ENCODE results near the gene RSBN1.
"Not testable (repeated sequence)": the region's sequence is repeated elsewhere in the genome, so short reads cannot be mapped to it uniquely, and the experiment has no call there.

Gene RSBN1

DNA sequence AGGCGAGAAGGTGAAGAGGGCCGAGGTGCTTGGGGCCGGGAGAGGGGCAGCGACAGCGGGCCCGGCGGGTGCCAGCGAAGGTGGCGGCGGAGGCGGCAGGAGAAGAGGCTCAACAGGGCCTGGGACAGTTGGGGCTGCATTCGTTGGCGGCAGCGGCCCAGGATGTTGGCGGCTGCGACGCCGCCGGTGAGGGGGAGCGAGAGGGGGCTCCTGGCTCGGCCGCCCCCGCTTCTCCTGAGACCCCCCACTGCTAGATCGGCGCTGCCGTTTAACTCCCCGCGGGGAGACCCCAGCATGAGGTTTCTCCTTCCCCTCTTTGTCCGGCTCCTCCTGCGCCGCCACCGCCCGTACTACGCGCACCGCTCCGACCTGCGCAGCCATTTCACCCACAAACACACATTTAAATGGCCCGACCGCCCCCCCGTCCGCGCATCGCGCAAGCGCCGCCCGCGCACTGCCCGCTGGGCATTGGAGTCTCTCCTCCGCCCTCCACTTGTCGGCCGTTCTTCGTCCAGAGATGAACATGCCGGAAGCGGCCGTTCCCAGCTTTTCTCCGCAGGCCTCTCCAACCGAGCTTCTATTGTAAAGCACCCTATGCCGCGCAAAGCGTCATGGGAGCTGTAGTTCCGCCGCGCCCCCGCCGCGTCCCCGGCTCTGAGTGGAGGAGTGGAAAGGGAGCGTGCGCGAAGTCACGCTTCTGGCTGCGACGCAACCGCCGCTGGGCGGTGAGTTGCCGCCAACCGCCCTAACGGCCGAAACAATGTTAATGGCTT is at the start of gene RSBN1:
Gene RSBN1, minus strand, starts transcription at position 589 of the 773 bp plus-strand sequence. Its CDS starts 64 bp downstream, at position 525.
- Mint-ChIP-seq H3K4me1 (ENCODE audit: low read depth) (peaks cover 41% of the 10 kb centered on the region), H3K27ac (peak within 1 kb of the TSS; percentile 95), H3K27me3 (no peaks in the 10 kb centered on the region), H3K36me3 (ENCODE audit: low read depth) (peaks cover 52% of the 10 kb centered on the region), H3K4me3 (peak within 1 kb of the TSS; percentile 96), H3K9me3 (no peaks in the 10 kb centered on the region)
- peak; percentile 97 for DNase-seq

DNA sequence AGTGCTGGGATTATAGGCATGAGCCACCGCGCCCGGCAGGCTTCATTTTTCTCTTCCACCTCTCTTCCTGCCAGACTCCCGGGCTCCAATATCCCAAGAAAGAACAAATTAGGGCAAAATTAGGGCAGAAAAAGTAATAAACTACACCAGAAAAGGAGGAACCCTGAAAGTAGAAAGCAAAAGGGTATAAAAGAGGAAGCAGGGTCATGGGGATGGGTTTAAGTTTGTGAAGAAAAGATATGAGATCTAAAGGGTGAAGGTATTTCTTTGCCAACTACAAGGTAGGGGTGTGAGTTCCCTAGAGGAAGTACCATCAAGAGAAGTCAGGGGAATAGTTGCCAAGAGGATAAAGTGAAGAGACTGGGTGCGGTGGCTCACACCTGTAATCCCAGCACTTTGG is 49.4 kb upstream of the RSBN1 start:
- Mint-ChIP-seq H3K4me1 (ENCODE audit: low read depth) (peaks cover 50% of the 10 kb centered on the region), H3K9me3 (no peaks in the 10 kb centered on the region), H3K27me3 (no peaks in the 10 kb centered on the region), H3K4me3 (no peak overlapping the region), H3K36me3 (ENCODE audit: low read depth) (peaks cover 81% of the 10 kb centered on the region), H3K27ac (peak overlapping the region; percentile 23)
- DNase-seq: no peak

DNA sequence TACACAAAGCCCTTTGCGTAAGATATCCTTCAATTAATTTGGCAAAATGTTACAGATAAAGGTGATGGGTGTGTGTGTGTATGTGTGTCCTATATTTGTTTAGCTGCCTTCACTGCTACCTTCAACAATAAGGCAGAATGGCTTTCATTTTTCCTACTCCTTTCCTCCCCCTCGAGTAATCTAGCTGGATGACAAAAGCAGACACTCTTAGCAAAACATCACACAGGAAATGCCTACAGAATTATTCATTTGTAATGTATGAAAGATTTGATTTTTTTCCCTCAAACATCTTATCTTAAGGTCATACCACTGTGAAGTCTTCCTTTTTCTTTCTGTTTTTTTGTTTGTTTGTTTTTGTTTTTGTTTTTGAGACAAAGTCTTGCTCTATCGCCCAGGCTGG is 48.6 kb upstream of the RSBN1 start:
- Mint-ChIP-seq H3K27me3 (no peaks in the 10 kb centered on the region), H3K9me3 (no peaks in the 10 kb centered on the region), H3K36me3 (ENCODE audit: low read depth) (peaks cover 84% of the 10 kb centered on the region), H3K4me3 (no peak overlapping the region), H3K27ac (peak overlapping the region; percentile 82), H3K4me1 (ENCODE audit: low read depth) (peaks cover 49% of the 10 kb centered on the region)
- no peak for DNase-seq

DNA sequence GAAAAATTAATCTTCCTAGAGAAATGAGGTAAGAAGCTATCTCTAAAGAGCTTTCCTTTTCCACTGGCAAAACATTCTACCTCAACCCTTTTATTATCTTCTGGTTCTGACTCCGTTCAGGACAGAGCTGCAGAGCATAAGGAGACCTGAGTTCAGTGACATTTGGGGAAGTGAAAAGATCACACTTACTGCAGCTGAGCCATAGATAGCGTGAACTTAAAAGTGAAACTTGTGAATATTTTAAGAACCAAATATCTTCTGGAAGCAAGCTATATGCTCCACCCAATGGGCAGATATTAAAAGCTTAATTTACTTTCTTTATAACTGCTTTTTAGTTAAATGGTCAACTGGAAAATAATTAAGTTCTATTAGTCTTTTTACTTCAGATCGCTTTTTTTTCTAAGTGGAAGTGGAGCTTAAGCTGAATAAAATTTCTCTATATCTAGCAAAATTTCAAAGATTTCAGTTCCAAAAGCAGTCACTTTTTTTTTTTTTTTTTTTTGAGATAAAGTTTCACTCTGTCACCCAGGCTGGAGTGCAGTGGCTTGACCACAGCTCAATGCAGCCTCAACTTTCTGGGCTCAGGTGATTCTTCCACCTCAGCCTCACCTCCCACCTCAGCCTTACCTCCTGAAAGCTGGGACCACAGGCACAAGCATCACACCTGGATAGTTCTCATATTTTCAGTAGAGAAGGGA is 47.4 kb upstream of the RSBN1 start:
- Mint-ChIP-seq H3K9me3 (no peaks in the 10 kb centered on the region), H3K27ac (peak overlapping the region; percentile 82), H3K36me3 (ENCODE audit: low read depth) (peaks cover 84% of the 10 kb centered on the region), H3K4me1 (ENCODE audit: low read depth) (peaks cover 43% of the 10 kb centered on the region), H3K4me3 (peak overlapping the region; percentile 32), H3K27me3 (no peaks in the 10 kb centered on the region)
- DNase-seq: no peak

DNA sequence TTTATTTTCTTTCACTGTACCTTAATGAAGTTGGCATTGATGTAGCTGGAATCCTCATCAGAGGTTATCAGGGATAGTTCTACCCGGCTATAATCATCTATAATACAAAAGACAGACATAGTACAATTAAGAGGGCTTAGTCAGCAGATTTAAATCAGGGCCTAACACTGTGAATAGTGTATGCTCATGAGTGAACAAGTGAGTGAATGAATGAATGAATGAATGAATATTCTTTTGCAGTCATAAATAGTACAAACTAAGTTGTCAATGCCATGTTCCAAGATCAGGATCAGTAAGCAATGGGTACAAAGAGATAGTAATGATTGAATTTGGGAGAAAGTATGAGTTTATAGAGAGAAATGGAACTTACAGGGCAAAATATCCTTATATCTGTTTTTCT is 46.7 kb upstream of the RSBN1 start:
- Mint-ChIP-seq H3K9me3 (no peaks in the 10 kb centered on the region), H3K4me3 (no peak overlapping the region), H3K27me3 (no peaks in the 10 kb centered on the region), H3K4me1 (ENCODE audit: low read depth) (peaks cover 49% of the 10 kb centered on the region), H3K27ac (peak overlapping the region; percentile 13), H3K36me3 (ENCODE audit: low read depth) (peaks cover 84% of the 10 kb centered on the region)
- DNase-seq: no peak

DNA sequence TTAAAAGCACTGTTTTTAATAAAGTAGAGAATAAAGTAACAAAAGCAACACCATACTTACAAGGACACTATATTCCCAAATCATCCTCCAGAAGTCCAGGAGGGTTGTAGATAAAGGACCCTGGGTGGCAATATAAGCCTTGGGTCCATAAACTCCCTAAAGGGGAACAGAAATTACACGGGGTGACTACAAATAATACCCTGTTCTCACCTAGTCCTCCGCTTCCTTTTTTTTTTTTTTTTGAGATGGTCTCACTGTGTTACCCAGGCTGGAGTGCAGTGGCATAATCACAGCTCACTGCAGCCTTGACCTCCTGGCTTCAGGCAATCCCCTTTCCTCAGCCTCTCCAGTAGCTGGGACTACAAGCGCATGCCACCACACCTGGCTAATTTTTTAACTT is 46.1 kb upstream of the RSBN1 start:
- Mint-ChIP-seq H3K36me3 (ENCODE audit: low read depth) (peaks cover 83% of the 10 kb centered on the region), H3K27me3 (no peaks in the 10 kb centered on the region), H3K4me3 (no peak overlapping the region), H3K4me1 (ENCODE audit: low read depth) (peaks cover 46% of the 10 kb centered on the region), H3K27ac (peak overlapping the region; percentile 22), H3K9me3 (no peaks in the 10 kb centered on the region)
- no peak for DNase-seq

DNA sequence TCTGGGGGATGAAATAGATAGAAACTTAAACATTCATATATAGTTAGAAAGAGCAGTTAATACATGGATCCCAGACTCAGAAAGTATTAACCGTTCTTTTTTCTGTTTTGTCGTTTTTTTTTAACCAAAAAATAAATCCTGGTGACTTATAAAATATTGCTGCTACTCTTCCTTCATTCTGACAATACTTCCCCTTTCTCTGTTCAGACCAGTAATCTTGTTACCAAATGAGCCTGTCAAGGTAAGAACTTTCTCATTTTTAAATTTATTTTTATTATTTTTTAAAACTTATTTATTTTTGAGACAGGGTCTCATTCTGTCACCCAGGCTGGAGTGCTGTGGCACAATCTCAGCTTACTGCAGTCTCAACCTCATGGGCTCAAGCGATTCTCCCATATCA is 45.5 kb upstream of the RSBN1 start:
- Mint-ChIP-seq H3K4me1 (ENCODE audit: low read depth) (peaks cover 41% of the 10 kb centered on the region), H3K4me3 (no peak overlapping the region), H3K9me3 (no peaks in the 10 kb centered on the region), H3K27ac (peak overlapping the region; percentile 55), H3K36me3 (ENCODE audit: low read depth) (peaks cover 80% of the 10 kb centered on the region), H3K27me3 (no peaks in the 10 kb centered on the region)
- no peak for DNase-seq

DNA sequence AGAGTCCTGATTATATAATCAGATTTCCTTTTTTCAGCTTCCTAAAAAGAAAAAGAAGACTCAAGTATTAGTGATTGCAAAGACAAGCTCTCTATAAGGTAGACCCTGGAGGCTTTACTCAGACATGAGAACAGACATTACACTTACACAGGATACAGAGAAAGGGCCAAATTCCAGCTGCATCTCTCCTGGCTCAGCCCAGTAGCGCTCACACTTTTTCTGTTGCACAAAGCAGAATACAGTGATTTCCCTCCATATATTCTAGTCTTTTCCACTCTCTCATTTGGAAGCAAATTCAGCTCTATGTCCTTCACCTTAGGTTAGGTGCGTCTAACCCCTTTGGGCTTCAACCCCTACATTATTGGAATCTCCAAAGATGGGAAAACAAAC is 44.1 kb upstream of the RSBN1 start:
- Mint-ChIP-seq H3K27me3 (no peaks in the 10 kb centered on the region), H3K4me1 (ENCODE audit: low read depth) (peaks cover 38% of the 10 kb centered on the region), H3K9me3 (no peaks in the 10 kb centered on the region), H3K27ac (no peak overlapping the region), H3K4me3 (no peak overlapping the region), H3K36me3 (ENCODE audit: low read depth) (peaks cover 83% of the 10 kb centered on the region)
- DNase-seq: no peak

DNA sequence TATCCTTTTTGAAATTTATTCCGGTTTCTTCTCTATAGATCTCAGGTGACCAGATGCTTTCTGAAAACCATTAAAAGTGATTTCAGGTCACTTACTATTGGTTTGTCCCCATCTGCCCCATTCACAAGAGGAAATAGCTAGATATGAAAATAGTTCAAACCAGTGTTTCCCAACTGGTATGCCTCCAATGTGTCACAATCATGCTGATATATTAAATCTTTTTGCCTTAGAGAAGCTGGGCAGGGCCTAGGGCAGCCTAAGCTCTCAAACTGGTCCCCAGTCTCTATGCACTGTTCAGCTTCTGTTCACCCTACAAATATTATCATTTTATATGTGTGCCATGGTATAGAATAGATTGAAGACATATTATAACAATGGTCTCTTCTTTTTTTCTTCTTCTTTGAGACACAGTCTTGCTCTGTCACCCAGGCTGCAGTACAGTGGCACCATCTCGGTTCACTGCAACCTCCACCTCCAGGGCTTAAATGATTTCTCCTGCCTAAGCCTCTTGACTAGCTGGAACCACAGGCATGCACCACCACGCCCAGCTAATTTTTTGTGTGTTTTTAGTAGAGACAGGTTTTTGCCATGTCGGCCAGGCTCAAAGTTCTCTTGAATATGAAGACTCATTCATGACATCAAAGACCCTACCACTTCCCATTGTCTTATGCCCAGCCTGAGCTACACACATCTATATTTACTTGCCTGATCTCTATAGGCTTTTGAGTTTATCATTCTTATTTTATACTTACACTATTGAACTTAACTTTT is 43.5 kb upstream of the RSBN1 start:
- Mint-ChIP-seq H3K27me3 (no peaks in the 10 kb centered on the region), H3K9me3 (no peaks in the 10 kb centered on the region), H3K27ac (peak overlapping the region; percentile 31), H3K4me1 (ENCODE audit: low read depth) (peaks cover 35% of the 10 kb centered on the region), H3K36me3 (ENCODE audit: low read depth) (peaks cover 86% of the 10 kb centered on the region), H3K4me3 (no peak overlapping the region)
- no peak for DNase-seq

DNA sequence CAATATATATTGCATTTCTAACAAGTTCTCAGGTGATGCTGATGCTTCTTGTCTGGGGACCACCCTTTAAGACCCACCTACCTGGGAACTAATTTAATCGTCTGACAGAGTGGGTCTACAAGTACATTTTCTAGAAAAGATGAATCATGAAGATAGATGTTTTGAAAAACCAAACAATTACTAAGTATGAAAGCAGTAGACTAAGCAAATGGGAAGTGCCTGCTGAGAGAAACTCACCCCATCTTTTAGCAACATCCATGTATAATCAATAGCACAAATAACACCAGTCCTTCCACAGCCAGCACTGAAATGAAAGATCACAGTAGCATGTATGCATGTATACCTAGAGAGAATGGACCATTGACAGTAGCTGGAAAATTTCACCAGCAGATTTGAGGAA is 42.0 kb upstream of the RSBN1 start:
- no peak for DNase-seq
- Mint-ChIP-seq H3K9me3 (no peaks in the 10 kb centered on the region), H3K27me3 (no peaks in the 10 kb centered on the region), H3K36me3 (ENCODE audit: low read depth) (peaks cover 85% of the 10 kb centered on the region), H3K27ac (peak overlapping the region; percentile 86), H3K4me3 (no peak overlapping the region), H3K4me1 (ENCODE audit: low read depth) (peaks cover 31% of the 10 kb centered on the region)

DNA sequence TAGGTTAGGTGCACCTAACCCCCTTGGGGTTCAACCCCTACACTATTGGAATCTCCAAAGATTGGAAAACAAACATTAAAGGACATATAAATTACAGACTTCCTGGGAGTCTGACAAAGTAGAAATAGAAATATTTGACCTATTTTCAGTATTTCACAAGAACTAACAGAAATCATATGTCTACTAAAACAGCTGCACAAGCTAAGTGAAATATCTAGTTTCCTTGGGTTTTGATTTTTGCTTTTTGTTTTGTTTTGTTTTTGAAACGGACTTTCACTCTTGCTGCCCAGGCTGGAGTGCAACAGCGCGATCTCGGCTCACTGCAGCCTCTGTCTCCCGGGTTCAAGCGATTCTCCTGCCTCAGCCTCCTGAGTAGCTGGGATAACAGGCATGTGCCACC is 40.4 kb upstream of the RSBN1 start:
- H3K9me3 Mint-ChIP-seq, DNase-seq, H3K4me3 Mint-ChIP-seq, H3K27me3 Mint-ChIP-seq: not testable (repeated sequence)
- Mint-ChIP-seq H3K4me1 (ENCODE audit: low read depth) (peaks cover 27% of the 10 kb centered on the region), H3K27ac (peak overlapping the region; percentile 61), H3K36me3 (ENCODE audit: low read depth) (peaks cover 88% of the 10 kb centered on the region)

DNA sequence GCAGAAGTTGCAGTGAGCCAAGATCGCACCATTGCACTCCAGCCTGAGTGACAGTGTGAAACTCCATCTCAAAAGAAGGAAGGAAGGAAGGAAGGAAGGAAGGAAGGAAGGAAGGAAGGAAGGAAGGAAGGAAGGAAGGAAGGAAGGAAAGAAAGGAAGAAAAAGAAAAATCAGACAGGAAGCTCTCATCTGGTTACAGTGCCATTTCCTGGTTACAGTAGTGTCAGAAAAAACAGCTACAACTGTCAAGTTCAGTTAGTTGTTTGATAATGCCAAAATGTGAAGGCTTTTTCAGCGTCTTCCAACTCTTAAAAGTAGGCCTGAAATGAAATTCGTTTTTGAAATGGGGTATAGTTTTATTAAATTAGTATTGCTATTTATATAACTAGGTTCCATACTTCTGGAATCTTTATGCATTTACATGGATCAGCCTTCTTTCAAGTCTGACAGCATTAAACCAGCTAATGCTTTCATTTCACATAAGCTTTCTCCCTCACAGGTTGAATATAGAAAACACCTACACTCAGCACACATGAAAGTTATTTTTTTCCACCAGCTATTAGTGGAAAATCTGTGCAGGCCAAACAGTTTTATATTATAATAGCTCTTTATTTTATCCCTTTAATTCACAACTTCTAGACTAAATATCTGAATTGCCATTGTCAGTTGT is 38.0 kb upstream of the RSBN1 start:
- H3K9me3 Mint-ChIP-seq: no peaks in the 10 kb centered on the region
- H3K27me3 Mint-ChIP-seq: no peaks in the 10 kb centered on the region
- peaks cover 27% of the 10 kb centered on the region for H3K4me1 Mint-ChIP-seq (ENCODE audit: low read depth)
- DNase-seq: no peak
- peak overlapping the region; percentile 88 for H3K27ac Mint-ChIP-seq
- peaks cover 88% of the 10 kb centered on the region for H3K36me3 Mint-ChIP-seq (ENCODE audit: low read depth)
- no peak overlapping the region for H3K4me3 Mint-ChIP-seq

DNA sequence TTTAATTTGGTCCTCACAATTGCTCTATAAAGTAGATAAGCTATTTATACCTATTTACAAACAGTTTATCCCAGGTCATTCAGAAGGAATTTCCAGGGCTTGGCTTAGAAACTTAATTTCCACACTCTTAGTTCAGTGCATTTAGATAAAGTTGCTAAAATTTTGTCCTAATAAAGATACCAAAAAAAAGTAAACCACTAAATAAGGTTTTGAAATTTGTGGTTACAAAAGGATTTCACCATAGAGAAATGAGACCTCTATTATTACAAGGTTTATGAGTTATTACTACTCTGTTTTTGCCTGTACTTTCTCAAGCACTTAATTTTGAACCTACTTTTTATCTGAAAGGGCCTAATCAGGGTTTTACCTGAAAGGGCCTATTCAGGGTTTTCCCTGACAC is 36.8 kb upstream of the RSBN1 start:
- Mint-ChIP-seq H3K4me3 (no peak overlapping the region), H3K27ac (peak overlapping the region; percentile 4), H3K27me3 (no peaks in the 10 kb centered on the region), H3K36me3 (ENCODE audit: low read depth) (peaks cover 84% of the 10 kb centered on the region), H3K9me3 (no peaks in the 10 kb centered on the region), H3K4me1 (ENCODE audit: low read depth) (peaks cover 19% of the 10 kb centered on the region)
- no peak for DNase-seq

DNA sequence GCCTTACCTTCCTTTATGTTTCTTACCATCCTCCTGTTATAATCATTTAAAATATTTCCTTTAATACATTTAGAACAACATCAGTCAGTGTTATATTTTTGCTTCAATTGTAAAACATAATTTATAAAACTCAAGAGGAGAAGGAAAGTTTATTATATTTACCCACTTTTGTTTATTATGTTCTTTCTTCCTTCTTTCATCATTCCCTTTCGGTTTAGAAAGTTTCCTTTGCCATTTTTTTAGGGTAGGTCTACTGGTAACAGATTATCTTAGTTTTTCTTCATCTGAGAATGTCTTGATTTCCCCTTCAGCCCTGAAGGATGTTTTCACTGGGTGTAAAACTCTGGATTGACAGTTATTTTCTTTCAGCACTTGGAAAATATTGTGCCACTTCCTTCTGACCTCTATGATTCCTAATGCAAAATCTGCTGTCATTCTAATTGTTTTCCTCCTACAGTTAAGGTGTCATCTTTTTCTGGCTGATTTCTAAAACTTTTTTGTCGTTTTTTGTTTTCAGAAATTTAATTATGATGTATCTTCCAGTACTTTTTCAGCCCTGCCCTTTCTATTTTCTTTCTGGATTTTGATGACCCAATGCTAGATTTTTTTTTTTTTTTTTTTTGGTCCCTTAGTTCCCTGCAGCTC is 34.2 kb upstream of the RSBN1 start:
- H3K9me3 Mint-ChIP-seq: no peaks in the 10 kb centered on the region
- peaks cover 12% of the 10 kb centered on the region for H3K4me1 Mint-ChIP-seq (ENCODE audit: low read depth)
- peaks cover 85% of the 10 kb centered on the region for H3K36me3 Mint-ChIP-seq (ENCODE audit: low read depth)
- H3K27me3 Mint-ChIP-seq: no peaks in the 10 kb centered on the region
- H3K27ac Mint-ChIP-seq: peak overlapping the region; percentile 55
- H3K4me3 Mint-ChIP-seq: no peak overlapping the region
- DNase-seq: no peak
